H9 (cell line): ENCODE measurements around the gene INAFM1. TPM values are rescaled to one million over a fixed set of nuclear protein-coding genes. Genes with fewer than 3 reads are reported as not detected.

ENCODE experiments used
- DNase-seq: peaks from one replicate; pipeline ENCODE4 v3.0.0-alpha.2; 2017
- H2AFZ ChIP-seq: one replicate; pipeline ENCODE4 v1.6.1; 2013; ENCODE audit warnings: mild to moderate bottlenecking, low read length, control low read depth, moderate library complexity
- H2AK5ac ChIP-seq: 2 replicates; pipeline ENCODE4 v1.6.1; 2013; ENCODE audit warnings: low read length, control low read depth, mixed read lengths; ENCODE audit not compliant: insufficient read length
- H2BK120ac ChIP-seq: one replicate; pipeline ENCODE4 v1.6.1; 2013; ENCODE audit warnings: low read depth, mild to moderate bottlenecking, low read length, control low read depth, inconsistent platforms; ENCODE audit not compliant: poor library complexity, severe bottlenecking
- H2BK12ac ChIP-seq: 2 replicates; pipeline ENCODE4 v1.6.1; 2013; ENCODE audit warnings: low read length, control low read depth, mixed read lengths, low read depth; ENCODE audit not compliant: insufficient read length
- H2BK15ac ChIP-seq: 2 replicates; pipeline ENCODE4 v1.6.1; 2013; ENCODE audit warnings: low read depth, low read length, control low read depth
- H2BK20ac ChIP-seq: one replicate; pipeline ENCODE4 v1.6.1; 2013; ENCODE audit warnings: low read depth, mild to moderate bottlenecking, low read length, control low read depth, inconsistent platforms; ENCODE audit not compliant: poor library complexity, severe bottlenecking
- H2BK5ac ChIP-seq: 2 replicates; pipeline ENCODE4 v1.6.1; 2013; ENCODE audit warnings: low read length, control low read depth, mixed read lengths; ENCODE audit not compliant: insufficient read length
- H3K14ac ChIP-seq: 2 replicates; pipeline ENCODE4 v1.6.1; 2013; ENCODE audit warnings: low read length, control low read depth; ENCODE audit not compliant: insufficient read depth
- H3K18ac ChIP-seq: 2 replicates; pipeline ENCODE4 v1.6.1; 2013; ENCODE audit warnings: low read depth, mild to moderate bottlenecking, mixed read lengths, low read length, control low read depth; ENCODE audit not compliant: insufficient read length
- H3K23ac ChIP-seq: 2 replicates; pipeline ENCODE4 v1.6.1; 2013; ENCODE audit warnings: low read length, control low read depth, mixed read lengths, low read depth; ENCODE audit not compliant: insufficient read length
- H3K23me2 ChIP-seq: 2 replicates; pipeline ENCODE4 v1.6.1; 2013; ENCODE audit warnings: low read depth, mild to moderate bottlenecking, mixed read lengths, low read length, control low read depth; ENCODE audit not compliant: insufficient read length, poor library complexity, severe bottlenecking
- H3K27ac ChIP-seq: 2 replicates; pipeline ENCODE4 v1.5.1; 2013; ENCODE audit warnings: low read length, control low read depth, mixed read lengths, low read depth; ENCODE audit not compliant: insufficient read length
- H3K27me3 ChIP-seq: 2 replicates; pipeline ENCODE4 v1.6.1; 2013; ENCODE audit warnings: low read length, control low read depth, inconsistent platforms; ENCODE audit not compliant: insufficient read depth
- H3K4ac ChIP-seq: 2 replicates; pipeline ENCODE4 v1.6.1; 2013; ENCODE audit warnings: low read depth, mild to moderate bottlenecking, control low read depth, inconsistent platforms, low read length, moderate library complexity
- H3K4me1 ChIP-seq: 2 replicates; pipeline ENCODE4 v1.6.1; 2013; ENCODE audit warnings: low read length, control low read depth, inconsistent platforms; ENCODE audit not compliant: insufficient read depth
- H3K4me2 ChIP-seq: 2 replicates; pipeline ENCODE4 v1.6.1; 2013; ENCODE audit warnings: low read length, control low read depth, mixed read lengths; ENCODE audit not compliant: insufficient read length, insufficient read depth
- H3K56ac ChIP-seq: 2 replicates; pipeline ENCODE4 v1.6.1; 2013; ENCODE audit warnings: low read depth, mild to moderate bottlenecking, mixed read lengths, low read length, control low read depth; ENCODE audit not compliant: insufficient read length
- H3K79me1 ChIP-seq: 2 replicates; pipeline ENCODE4 v1.6.1; 2013; ENCODE audit warnings: low read depth, mild to moderate bottlenecking, moderate library complexity, low read length, control low read depth, inconsistent platforms; ENCODE audit not compliant: insufficient read depth, poor library complexity, severe bottlenecking
- H3K79me2 ChIP-seq: 2 replicates; pipeline ENCODE4 v1.6.1; 2013; ENCODE audit warnings: low read length, control low read depth, inconsistent platforms; ENCODE audit not compliant: insufficient read depth
- H3K9ac ChIP-seq: 2 replicates; pipeline ENCODE4 v1.6.1; 2013; ENCODE audit warnings: low read length, control low read depth, mixed read lengths; ENCODE audit not compliant: insufficient read length; ENCODE audit errors: extremely low read depth
- H3K9me3 ChIP-seq: one replicate; pipeline ENCODE4 v1.6.1; 2013; ENCODE audit warnings: low read depth, low read length, inconsistent platforms; ENCODE audit not compliant: control insufficient read depth
- H3T11ph ChIP-seq: one replicate; pipeline ENCODE4 v1.6.1; 2013; ENCODE audit warnings: mild to moderate bottlenecking, low read length, control low read depth, inconsistent platforms
- H4K20me1 ChIP-seq: one replicate; pipeline ENCODE4 v1.6.1; 2013; ENCODE audit not compliant: control insufficient read depth, insufficient read length, insufficient read depth
- H4K5ac ChIP-seq: 2 replicates; pipeline ENCODE4 v1.6.1; 2013; ENCODE audit warnings: low read depth, mild to moderate bottlenecking, mixed read lengths, low read length, control low read depth; ENCODE audit not compliant: insufficient read length
- H4K8ac ChIP-seq: replicated peaks from 2 replicates; pipeline ENCODE4 v1.6.1; 2013; ENCODE audit warnings: low read length, control low read depth, mixed read lengths, low read depth; ENCODE audit not compliant: insufficient read length
- H4K91ac ChIP-seq: 2 replicates; pipeline ENCODE4 v1.6.1; 2013; ENCODE audit warnings: low read depth, mild to moderate bottlenecking, moderate library complexity, mixed read lengths, low read length, control low read depth; ENCODE audit not compliant: insufficient read length
- H3K27ac Mint-ChIP-seq, 3 experiments: 2 replicates in 2 of 3; 3 replicates in 1 of 3; pipeline ENCODE4 v1.8.0; 2020 to 2021; ENCODE audit warnings: mixed read lengths in 3 of 3, mild to moderate bottlenecking in 1 of 3, moderate library complexity in 1 of 3
- H3K27me3 Mint-ChIP-seq: 2 replicates; pipeline ENCODE4 v1.8.0; 2021; ENCODE audit warnings: low read depth, mild to moderate bottlenecking, moderate library complexity, mixed read lengths
- H3K36me3 Mint-ChIP-seq, 3 experiments: 2 replicates in 2 of 3; 3 replicates in 1 of 3; pipeline ENCODE4 v1.8.0; 2020 to 2021; ENCODE audit warnings: low read depth in 3 of 3, mixed read lengths in 3 of 3; ENCODE audit not compliant: insufficient read depth in 1 of 3
- H3K4me1 Mint-ChIP-seq, 2 experiments: 2 replicates each; pipeline ENCODE4 v1.8.0; 2020; ENCODE audit warnings: mixed read lengths in 2 of 2
- H3K4me3 Mint-ChIP-seq, 2 experiments: 2 replicates in 1 of 2; 3 replicates in 1 of 2; pipeline ENCODE4 v1.8.0; 2020 to 2021; ENCODE audit warnings: mild to moderate bottlenecking in 2 of 2, mixed read lengths in 2 of 2, moderate library complexity in 1 of 2
- H3K9me3 Mint-ChIP-seq, 2 experiments: 2 replicates in 1 of 2; 3 replicates in 1 of 2; pipeline ENCODE4 v1.8.0; 2020; ENCODE audit warnings: mild to moderate bottlenecking in 2 of 2, mixed read lengths in 2 of 2, moderate library complexity in 1 of 2
- WGBS: extraction: QIAGEN DNeasy Blood & Tissue Kit; methylation state at CpG from one replicate; pipeline ENCODE4 v1.1.7; 2013; ENCODE audit warnings: missing lambda C conversion rate, low lambda C conversion rate, mixed read lengths; ENCODE audit not compliant: insufficient read length; ENCODE audit errors: extremely low coverage; 5-methylcytosine and 5-hydroxymethylcytosine counted together
- total RNA-seq: library from RNA; stranded (reverse); gene quantifications from 2 replicates; pipeline ENCODE4 v1.2.1, GENCODE V29; 2021
- TF ChIP-seq, protein P1 (sequence below): fragments of 200-600 bp; sonication (generic); conservative IDR thresholded peaks from 3 replicates; pipeline ENCODE4 v1.8.0; 2021; ENCODE audit warnings: antibody characterized with exemption, mild to moderate bottlenecking

The INAFM1 gene
- total RNA-seq, 1 experiment from 2014 or later: 8.5 TPM

DNA sequence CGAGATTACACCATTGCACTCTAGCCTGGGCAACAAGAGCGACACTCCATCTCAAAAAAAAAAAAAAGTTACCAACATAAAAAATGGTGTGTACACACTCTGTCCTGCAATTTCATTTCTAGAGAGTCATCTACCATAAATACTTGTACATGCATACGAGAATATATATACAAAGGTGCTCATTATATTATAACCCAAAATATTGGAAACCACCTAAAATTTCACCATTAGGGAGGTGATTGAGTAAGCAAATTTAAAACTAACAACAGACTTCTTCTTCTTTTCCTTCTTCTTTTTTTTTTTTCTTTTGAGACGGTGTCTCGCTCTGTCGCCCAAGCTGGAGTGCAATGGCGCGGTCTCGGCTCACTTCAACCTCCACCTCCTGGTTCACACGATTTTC lies 27.6 kb downstream of the INAFM1 start:
- no peak overlapping the region for H4K8ac ChIP-seq
- no peak overlapping the region for H2BK15ac ChIP-seq
- H3K4ac ChIP-seq: no peak overlapping the region
- no peak overlapping the region for H2BK12ac ChIP-seq
- H3K4me3 Mint-ChIP-seq: no peak overlapping the region
- peaks cover 7% of the 10 kb centered on the region in 2 experiments for H3K4me1 Mint-ChIP-seq
- H3K23me2 ChIP-seq: no peaks in the 10 kb centered on the region
- H3K23ac ChIP-seq: no peak overlapping the region
- no peak overlapping the region for H3K27ac ChIP-seq
- H3K18ac ChIP-seq: no peak overlapping the region
- no peak overlapping the region for H4K5ac ChIP-seq
- H3K27ac Mint-ChIP-seq: no peak overlapping the region
- no peak overlapping the region for H3K4me2 ChIP-seq
- no peak overlapping the region for H2BK20ac ChIP-seq
- DNase-seq: no peak
- H3K36me3 Mint-ChIP-seq: no peaks in the 10 kb centered on the region
- H2AFZ ChIP-seq: no peak overlapping the region
- H3K79me2 ChIP-seq: no peaks in the 10 kb centered on the region
- no peaks in the 10 kb centered on the region for H3K4me1 ChIP-seq
- H2BK5ac ChIP-seq: no peak overlapping the region
- H3K14ac ChIP-seq: no peak overlapping the region
- H2BK120ac ChIP-seq: no peak overlapping the region
- no peak overlapping the region for H3T11ph ChIP-seq
- peaks cover 0 to 2% of the 10 kb centered on the region in 2 experiments; a peak in 1 of 5 replicates for H3K9me3 Mint-ChIP-seq
- no peak overlapping the region for H3K9ac ChIP-seq
- no peaks in the 10 kb centered on the region for H3K79me1 ChIP-seq
- no peaks in the 10 kb centered on the region for H4K20me1 ChIP-seq
- no peak overlapping the region for H2AK5ac ChIP-seq
- WGBS: no CpG with 5 or more reads among the region's 10 CpGs
- H3K56ac ChIP-seq: no peak overlapping the region
- TF ChIP-seq, protein P1, sequence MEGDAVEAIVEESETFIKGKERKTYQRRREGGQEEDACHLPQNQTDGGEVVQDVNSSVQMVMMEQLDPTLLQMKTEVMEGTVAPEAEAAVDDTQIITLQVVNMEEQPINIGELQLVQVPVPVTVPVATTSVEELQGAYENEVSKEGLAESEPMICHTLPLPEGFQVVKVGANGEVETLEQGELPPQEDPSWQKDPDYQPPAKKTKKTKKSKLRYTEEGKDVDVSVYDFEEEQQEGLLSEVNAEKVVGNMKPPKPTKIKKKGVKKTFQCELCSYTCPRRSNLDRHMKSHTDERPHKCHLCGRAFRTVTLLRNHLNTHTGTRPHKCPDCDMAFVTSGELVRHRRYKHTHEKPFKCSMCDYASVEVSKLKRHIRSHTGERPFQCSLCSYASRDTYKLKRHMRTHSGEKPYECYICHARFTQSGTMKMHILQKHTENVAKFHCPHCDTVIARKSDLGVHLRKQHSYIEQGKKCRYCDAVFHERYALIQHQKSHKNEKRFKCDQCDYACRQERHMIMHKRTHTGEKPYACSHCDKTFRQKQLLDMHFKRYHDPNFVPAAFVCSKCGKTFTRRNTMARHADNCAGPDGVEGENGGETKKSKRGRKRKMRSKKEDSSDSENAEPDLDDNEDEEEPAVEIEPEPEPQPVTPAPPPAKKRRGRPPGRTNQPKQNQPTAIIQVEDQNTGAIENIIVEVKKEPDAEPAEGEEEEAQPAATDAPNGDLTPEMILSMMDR: no peak
- no peaks in the 10 kb centered on the region for H3K9me3 ChIP-seq
- H3K27me3 ChIP-seq: no peaks in the 10 kb centered on the region
- peaks cover 4% of the 10 kb centered on the region for H3K27me3 Mint-ChIP-seq
- no peak overlapping the region for H4K91ac ChIP-seq
